ENCODE results near the gene CYP24A1. TPM values are rescaled to one million over a fixed set of nuclear protein-coding genes. Genes with fewer than 3 reads are reported as not detected.

The CYP24A1 gene
- total and polyA plus RNA-seq, 2 of the 8 experiments (the other 6 are each of a cell fraction or from before 2014, with no cell fraction given), result not detected

GRCh38 chr20:54179946-54180345 is 6.2 kb upstream of the CYP24A1 start:
- no peaks in the 10 kb centered on the region for H4K20me1 ChIP-seq (replicated peaks in 1 of 2; ENCODE audit: control insufficient read depth in 1 of 2, insufficient read depth in 2 of 2, low read length in 2 of 2)
- peaks cover 0 to under 1% (median 0%) of the 10 kb centered on the region in 4 experiments; a peak in 1 of 7 replicates for H3K4me1 ChIP-seq (replicated peaks in 1 of 4; ENCODE audit: control insufficient read depth in 3 of 4, insufficient read depth in 4 of 4, low read length in 3 of 4)
- no peak overlapping the region for H3K4ac ChIP-seq (replicated peaks; ENCODE audit: insufficient read length, low read depth, low read length)
- no peaks in the 10 kb centered on the region for H3K36me3 ChIP-seq (ENCODE audit: control insufficient read depth in 2 of 4, insufficient read depth in 4 of 4, low read length in 3 of 4)
- no peak overlapping the region for H2AFZ ChIP-seq (ENCODE audit: low read length)
- POLR2A ChIA-PET (ENCODE audit: partially characterized antibody), result no interaction called here
- H4K8ac ChIP-seq (ENCODE audit: extremely low read depth, insufficient read depth, low read length), result no peak overlapping the region
- H2BK12ac ChIP-seq (ENCODE audit: low read depth, low read length), result no peak overlapping the region
- H3K79me2 ChIP-seq (ENCODE audit: control insufficient read depth in 1 of 2, insufficient read depth in 2 of 2, low read length in 2 of 2), result no peaks in the 10 kb centered on the region
- no peak overlapping the region for H2BK20ac ChIP-seq (ENCODE audit: low read length)
- no peak overlapping the region for H2BK5ac ChIP-seq (ENCODE audit: low read depth, low read length)
- H3K9ac ChIP-seq (replicated peaks in 1 of 4; ENCODE audit: extremely low read depth in 1 of 4, low read depth in 3 of 4, low read length in 3 of 4), result no peak overlapping the region
- FAIRE-seq (no peak), DNase-seq (ENCODE audit: low read depth in 1 of 2, low spot score in 2 of 2) (no peak)
- H3K4me3 ChIP-seq (ENCODE audit: extremely low read depth in 1 of 4, insufficient read depth in 2 of 4, low read depth in 3 of 4, low read length in 4 of 4), result no peak overlapping the region
- TF ChIP-seq SP2 (IDR thresholded peaks at IDR 0.05; ENCODE audit: low read length) (no peak), ATF3 (IDR thresholded peaks at IDR 0.05; ENCODE audit: insufficient read depth, low read depth, low read length) (no peak), MAX (IDR thresholded peaks at IDR 0.05) (no peak)
- H2BK15ac ChIP-seq (ENCODE audit: low read length), result no peak overlapping the region
- no peak overlapping the region for H3K27ac ChIP-seq (ENCODE audit: low read depth, low read length)
- CTCF ChIA-PET (ENCODE audit: partially characterized antibody), result interaction anchor here (1.2 to 3.2 kb wide), 3 partner anchors 19 to 76 kb away, joined by 3 to 14 read pairs (median 3); no protein-coding TSS in a partner anchor
- H3K27me3 ChIP-seq (replicated peaks in 1 of 4; ENCODE audit: control insufficient read depth in 3 of 4, extremely low read depth in 1 of 4, insufficient read depth in 3 of 4, low read length in 3 of 4), result peaks cover 2 to 9% (median 7%) of the 10 kb centered on the region in 4 experiments
- no peak overlapping the region for H3K23ac ChIP-seq (ENCODE audit: insufficient read length)
- no peaks in the 10 kb centered on the region for H3K9me3 ChIP-seq (ENCODE audit: insufficient read depth in 2 of 2, low read depth in 1 of 2, low read length in 1 of 2)
- no peaks in the 10 kb centered on the region for H3K79me1 ChIP-seq (ENCODE audit: low read depth, low read length)
- H2AK5ac ChIP-seq (ENCODE audit: low read depth, low read length), result no peak overlapping the region
- no peak overlapping the region for H4K5ac ChIP-seq (ENCODE audit: insufficient read length, low read depth, low read length)
- no peaks in the 10 kb centered on the region for H3K23me2 ChIP-seq (ENCODE audit: low read depth, low read length)
- no peak overlapping the region for H3K18ac ChIP-seq (ENCODE audit: extremely low read depth, low read length)
- no peak overlapping the region for H3K4me2 ChIP-seq (ENCODE audit: insufficient read depth in 1 of 2, low read depth in 2 of 2, low read length in 2 of 2)
- whole genome bisulfite sequencing, 2 experiments (ENCODE audit: extremely low coverage in 1 of 2, insufficient coverage in 1 of 2, insufficient read length in 1 of 2, insufficient replicate concordance in 2 of 2, low coverage in 1 of 2, low lambda C conversion rate in 2 of 2, missing lambda C conversion rate in 1 of 2), result 92% methylated on average over 2 of the region's 2 CpGs; no CpG with 5 or more reads in 1 of the 2 experiments
- no peak overlapping the region for H3K14ac ChIP-seq (ENCODE audit: insufficient read length)
- H3K56ac ChIP-seq (replicated peaks; ENCODE audit: insufficient read length, low read depth, low read length), result no peak overlapping the region
- no peak overlapping the region for H2BK120ac ChIP-seq (replicated peaks; ENCODE audit: low read depth, low read length)
- H4K91ac ChIP-seq (replicated peaks; ENCODE audit: insufficient read length, low read length), result no peak overlapping the region
